Fibroblast of the aortic adventitia (primary cell): ENCODE data around the gene TGFB3. TPM values are rescaled to one million over a fixed set of nuclear protein-coding genes. Genes with fewer than 3 reads are reported as not detected.

Source experiments
- DNase-seq: peaks from one replicate; pipeline ENCODE4 v3.0.0-alpha.2; 2010; ENCODE audit warnings: low read depth
- H3K4me3 ChIP-seq: 2 replicates; pipeline ENCODE4 v1.5.1; 2011; ENCODE audit warnings: low read depth, mild to moderate bottlenecking, control low read depth, low read length, moderate library complexity
- total RNA-seq: library from RNA; depleted of rRNA; stranded (reverse); fragments of >200 nt; gene quantifications from 2 replicates; pipeline ENCODE4 v1.2.3, GENCODE V29; 2012; ENCODE audit warnings: low replicate concordance
- TF ChIP-seq, protein P1 (sequence below): IDR thresholded peaks from 2 replicates; pipeline ENCODE4 v1.5.1; 2011; ENCODE audit warnings: mild to moderate bottlenecking, low read length, control low read depth, inconsistent platforms; ENCODE audit not compliant: insufficient read depth

TGFB3 gene
- total RNA-seq, 1 donor, result 9.9 TPM

DNA sequence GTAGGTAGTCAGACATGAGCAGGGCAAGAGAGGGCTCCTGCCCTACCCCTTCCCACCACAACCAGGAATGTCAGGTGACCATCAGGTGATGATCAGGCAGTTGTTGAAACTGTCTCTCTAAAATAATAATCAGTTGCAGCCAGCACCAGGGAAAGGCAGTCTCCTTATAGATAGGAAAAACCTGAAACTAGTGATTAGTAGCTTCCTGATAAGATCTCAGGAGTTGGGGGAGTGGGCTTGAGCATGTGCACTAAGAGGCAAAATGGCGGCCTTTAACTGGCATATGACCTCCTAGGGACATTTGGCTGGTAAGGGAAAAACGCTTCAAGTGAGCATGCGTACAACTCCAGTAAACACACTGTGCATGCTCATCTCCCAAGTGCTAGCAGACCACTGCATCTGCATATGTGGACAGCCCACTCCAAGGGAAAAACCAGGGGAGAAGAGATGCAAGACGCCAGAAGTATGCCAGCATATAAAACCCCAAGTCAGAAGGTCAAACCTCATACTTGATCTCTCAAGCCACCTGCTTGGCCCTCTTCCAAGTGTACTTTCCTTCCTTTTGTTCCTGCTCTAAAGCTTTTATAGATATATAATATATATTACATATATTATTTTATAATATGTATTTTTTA lies 37.1 kb downstream of the TGFB3 start:
- TF ChIP-seq, protein P1, sequence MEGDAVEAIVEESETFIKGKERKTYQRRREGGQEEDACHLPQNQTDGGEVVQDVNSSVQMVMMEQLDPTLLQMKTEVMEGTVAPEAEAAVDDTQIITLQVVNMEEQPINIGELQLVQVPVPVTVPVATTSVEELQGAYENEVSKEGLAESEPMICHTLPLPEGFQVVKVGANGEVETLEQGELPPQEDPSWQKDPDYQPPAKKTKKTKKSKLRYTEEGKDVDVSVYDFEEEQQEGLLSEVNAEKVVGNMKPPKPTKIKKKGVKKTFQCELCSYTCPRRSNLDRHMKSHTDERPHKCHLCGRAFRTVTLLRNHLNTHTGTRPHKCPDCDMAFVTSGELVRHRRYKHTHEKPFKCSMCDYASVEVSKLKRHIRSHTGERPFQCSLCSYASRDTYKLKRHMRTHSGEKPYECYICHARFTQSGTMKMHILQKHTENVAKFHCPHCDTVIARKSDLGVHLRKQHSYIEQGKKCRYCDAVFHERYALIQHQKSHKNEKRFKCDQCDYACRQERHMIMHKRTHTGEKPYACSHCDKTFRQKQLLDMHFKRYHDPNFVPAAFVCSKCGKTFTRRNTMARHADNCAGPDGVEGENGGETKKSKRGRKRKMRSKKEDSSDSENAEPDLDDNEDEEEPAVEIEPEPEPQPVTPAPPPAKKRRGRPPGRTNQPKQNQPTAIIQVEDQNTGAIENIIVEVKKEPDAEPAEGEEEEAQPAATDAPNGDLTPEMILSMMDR, result no peak
- no peak for DNase-seq

DNA sequence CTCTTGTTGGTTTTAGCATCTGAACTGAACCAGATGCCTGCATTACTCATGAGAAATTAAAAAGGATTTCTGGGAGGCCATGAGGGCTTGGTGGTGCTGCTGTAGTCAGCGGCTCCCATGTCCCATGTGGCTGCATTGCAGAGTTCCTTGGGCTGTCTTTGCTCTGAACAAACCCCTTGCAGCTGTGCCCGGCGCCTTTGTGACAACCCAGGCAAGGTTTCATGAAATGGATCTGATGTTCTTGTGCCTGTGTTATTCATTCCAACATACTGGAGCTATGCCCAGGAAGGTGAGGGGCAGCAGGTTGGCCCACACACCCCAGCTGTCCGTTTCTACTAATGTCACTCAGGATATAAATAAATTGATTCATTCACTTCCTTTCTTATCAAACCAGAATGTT lies 40.8 kb downstream of the TGFB3 start:
- H3K4me3 ChIP-seq, result no peak overlapping the region
- no peak for DNase-seq
- TF ChIP-seq, protein P1, result no peak

More for the DNA sequence above, 37.1 kb downstream of the TGFB3 start:
- H3K4me3 ChIP-seq, result no peak overlapping the region

DNA sequence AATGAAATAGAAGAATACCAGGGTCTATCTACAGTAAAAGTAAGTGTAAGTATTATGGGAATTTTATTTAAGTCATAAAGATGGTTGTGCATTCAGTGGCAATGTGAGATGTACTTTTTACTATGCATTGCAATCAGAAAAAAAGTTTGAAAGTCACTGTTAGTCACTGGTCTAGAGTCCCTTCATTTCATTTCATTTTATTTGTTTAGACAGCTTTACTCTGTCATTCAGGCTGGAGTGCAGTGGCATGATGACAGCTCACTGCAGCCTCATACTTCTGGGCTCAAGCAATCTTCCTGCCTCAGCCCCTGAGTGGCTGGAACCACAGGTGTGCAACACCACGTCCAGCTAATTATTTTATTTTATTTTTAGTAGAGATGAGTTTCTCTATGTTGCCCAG lies 42.6 kb downstream of the TGFB3 start:
- H3K4me3 ChIP-seq, result no peak overlapping the region
- TF ChIP-seq, protein P1, result no peak
- DNase-seq, result no peak

DNA sequence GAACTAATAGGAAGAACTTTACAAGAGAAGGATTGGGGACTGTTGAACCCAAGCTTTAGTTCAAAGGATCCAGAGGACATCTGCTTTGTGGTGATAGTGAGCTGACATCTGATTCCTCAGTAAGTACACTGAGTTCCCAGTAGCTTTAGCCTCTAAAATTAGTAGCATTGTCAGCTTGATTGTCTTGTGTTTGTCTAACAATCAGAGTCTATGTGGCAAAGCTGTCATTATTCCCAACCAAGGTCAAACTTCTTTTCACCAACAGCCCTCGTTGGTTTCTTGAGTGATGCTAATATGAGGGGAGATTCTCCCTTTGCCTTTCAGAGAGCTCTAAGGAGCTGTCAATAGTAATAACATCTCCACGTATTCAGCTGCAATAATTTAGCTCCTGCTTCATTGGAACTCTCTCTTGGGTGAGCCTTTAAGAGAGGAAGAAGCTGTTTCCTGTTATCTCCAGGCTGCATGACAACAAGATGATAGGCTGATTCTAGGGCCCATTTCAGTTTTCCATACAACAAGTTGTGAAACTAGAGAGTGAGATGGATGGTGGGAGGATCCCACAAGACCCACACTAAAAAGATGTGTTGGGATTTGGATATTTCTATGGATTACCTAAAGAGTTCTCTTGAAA lies 46.7 kb downstream of the TGFB3 start:
- TF ChIP-seq, protein P1, result no peak
- no peak for DNase-seq
- H3K4me3 ChIP-seq, result no peak overlapping the region

DNA sequence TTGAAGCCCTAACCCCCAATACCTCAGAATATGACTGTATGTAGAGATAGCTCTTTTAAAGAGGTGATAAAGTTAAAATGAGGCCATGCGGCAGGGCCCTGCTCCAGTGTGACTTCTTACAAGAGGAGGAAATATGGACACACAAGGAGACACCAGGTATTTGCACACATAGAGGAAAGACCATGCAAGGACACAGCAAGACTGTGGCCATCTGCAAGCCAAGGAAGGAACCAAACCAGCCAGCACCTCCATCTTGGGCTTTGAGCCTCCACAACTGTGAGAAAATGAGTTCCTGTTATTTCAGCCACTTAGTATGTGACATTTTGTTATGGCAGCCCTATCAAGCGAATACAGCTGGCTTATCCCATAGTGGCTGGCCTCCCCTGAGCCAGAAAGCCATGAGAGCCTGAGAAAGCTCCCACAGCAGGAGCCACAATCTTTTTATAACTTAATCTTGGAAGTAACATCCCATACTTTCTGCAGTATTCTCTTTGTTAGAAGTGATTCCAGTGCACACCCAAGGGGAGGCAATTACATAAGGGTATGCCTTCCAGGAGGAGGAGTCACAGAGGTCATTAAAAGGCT lies 48.0 kb downstream of the TGFB3 start:
- no peak for DNase-seq
- H3K4me3 ChIP-seq, result no peak overlapping the region
- TF ChIP-seq, protein P1, result no peak

DNA sequence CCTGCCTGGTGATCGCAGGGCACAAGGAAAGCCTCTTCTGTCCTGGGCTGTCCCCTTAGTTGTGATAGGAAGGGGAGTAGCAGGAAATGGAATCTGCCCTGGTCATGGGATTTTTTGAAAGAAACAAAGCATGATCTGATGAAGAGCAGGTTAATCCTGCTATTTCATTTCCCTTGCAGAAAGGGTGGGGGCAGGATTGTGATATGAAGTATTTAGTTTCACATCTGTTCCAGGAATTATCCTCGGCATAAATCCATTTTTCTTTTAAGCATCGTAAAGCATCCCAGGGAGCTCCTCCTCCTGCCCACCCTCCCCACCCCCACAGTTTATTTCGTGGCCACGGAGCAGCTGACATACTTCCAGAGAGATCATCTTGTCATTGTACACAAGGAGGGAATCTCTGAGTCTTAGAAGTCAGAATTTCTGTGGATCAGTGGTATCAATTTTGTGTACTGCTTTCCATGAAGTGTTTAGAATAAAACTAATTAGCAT lies 53.1 kb downstream of the TGFB3 start:
- peak; percentile 28 for DNase-seq
- TF ChIP-seq, protein P1, result no peak
- H3K4me3 ChIP-seq, result no peak overlapping the region
